GM21723 (cell line): Measurements from ENCODE around the gene MUC20.
"Not testable (repeated sequence)": the region's sequence is repeated elsewhere in the genome, so short reads cannot be mapped to it uniquely, and the experiment has no call there.

Experiments
- ATAC-seq: cut with Tn5 transposase; IDR thresholded peaks from one replicate; pipeline ENCODE4 v1.9.1; 2021; ENCODE audit warnings: mild to moderate bottlenecking, moderate library complexity; ENCODE audit not compliant: unreplicated experiment

MUC20 gene

GRCh38 chr3:195769551-195769950 lies 48.8 kb downstream of the MUC20 start:
- no peak for ATAC-seq

GRCh38 chr3:195770081-195770840 lies 49.5 kb downstream of the MUC20 start:
- ATAC-seq, result no peak

GRCh38 chr3:195770841-195771645 lies 50.3 kb downstream of the MUC20 start:
- not testable (repeated sequence) for ATAC-seq

GRCh38 chr3:195771646-195772300 lies 51.0 kb downstream of the MUC20 start:
- no peak for ATAC-seq

GRCh38 chr3:195773956-195774537 lies 53.3 kb downstream of the MUC20 start:
- no peak for ATAC-seq

- no peak for ATAC-seq
Measured at GRCh38 chr3:195774917-195775316, 54.1 kb downstream of the MUC20 start.

GRCh38 chr3:195777975-195778374 lies 57.2 kb downstream of the MUC20 start:
- no peak for ATAC-seq

GRCh38 chr3:195781236-195781635 lies 60.5 kb downstream of the MUC20 start:
- ATAC-seq, result not testable (repeated sequence)
